ENCODE results near the gene NUTM2G.
"Not testable (repeated sequence)": the region's sequence is repeated elsewhere in the genome, so short reads cannot be mapped to it uniquely, and the experiment has no call there.

NUTM2G gene, protein sequence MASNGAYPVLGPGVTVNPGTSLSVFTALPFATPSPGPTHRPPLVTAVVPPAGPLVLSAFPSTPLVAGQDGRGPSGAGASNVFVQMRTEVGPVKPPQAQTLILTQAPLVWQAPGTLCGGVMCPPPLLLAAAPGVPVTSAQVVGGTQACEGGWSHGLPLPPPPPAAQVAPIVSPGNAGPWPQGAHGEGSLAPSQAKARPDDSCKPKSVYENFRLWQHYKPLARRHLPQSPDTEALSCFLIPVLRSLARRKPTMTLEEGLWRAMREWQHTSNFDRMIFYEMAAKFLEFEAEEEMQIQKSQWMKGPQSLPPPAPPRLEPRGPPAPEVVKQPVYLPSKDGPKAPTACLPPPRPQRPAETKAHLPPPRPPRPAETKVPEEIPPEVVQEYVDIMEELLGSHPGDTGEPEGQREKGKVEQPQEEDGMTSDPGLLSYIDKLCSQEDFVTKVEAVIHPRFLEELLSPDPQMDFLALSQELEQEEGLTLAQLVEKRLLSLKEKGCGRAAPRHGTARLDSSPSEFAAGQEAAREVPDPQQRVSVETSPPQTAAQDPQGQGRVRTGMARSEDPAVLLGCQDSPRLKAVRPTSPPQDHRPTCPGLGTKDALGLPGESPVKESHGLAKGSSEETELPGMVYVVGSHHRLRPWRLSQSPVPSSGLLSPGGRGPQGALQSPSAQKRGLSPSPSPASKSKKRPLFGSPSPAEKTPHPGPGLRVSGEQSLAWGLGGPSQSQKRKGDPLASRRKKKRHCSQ

DNA sequence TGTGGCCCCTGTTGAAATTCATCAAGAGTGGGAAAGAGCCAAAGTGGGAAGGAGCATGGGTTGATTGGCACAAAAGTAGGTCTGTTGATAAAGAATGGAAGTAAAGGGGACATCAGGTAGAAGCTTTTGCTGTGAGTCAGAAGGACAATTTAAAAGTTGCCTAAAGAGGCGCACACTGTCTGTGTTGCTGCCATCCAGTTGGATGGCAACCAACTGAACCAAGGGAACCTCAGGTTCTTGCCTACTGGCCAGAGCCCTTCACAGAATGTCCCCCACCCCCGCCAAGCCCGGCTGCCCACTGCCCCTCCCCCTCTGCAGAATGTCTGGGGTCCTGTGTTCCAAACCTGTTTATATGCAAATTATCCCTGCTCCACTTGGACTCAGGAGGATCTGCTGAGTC, at the start of gene NUTM2G:
TSS of gene NUTM2G (plus strand) at position 301 of the 400 bp plus-strand sequence. CDS start 182 bp downstream, outside the sequence.
- H3K36me3 ChIP-seq; H3K27me3 ChIP-seq (ENCODE audit: insufficient read depth, low read depth, severe bottlenecking); DNase-seq; H3K9me3 ChIP-seq (ENCODE audit: severe bottlenecking); H3K4me3 ChIP-seq (ENCODE audit: low read depth, low read length); H3K27ac ChIP-seq: not testable (repeated sequence)

DNA sequence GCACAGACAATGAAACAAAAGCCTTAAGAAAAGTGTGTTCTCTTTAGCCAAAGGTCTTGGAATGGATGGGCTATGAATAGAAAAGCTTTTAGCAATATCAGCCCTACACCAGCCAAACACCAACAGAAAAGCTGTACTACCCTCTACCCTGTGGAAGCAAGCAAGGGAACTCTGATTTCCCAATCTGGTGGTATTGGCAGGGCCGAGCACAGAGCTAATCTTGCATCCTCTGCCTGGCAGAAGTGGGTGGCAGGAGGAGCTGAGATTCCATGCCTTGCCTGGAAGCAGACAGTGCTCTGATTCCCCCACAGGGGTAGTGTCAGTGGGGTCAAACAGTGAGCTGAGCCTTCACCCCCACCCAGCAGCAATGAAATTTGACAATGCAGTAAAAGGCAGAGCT, 44.7 kb upstream of the NUTM2G start:
- DNase-seq, result no peak
- no peaks in the 10 kb centered on the region for H3K9me3 ChIP-seq (ENCODE audit: severe bottlenecking)
- H3K27ac ChIP-seq, result no peak overlapping the region
- no peaks in the 10 kb centered on the region for H3K36me3 ChIP-seq
- H3K27me3 ChIP-seq (ENCODE audit: insufficient read depth, low read depth, severe bottlenecking), result no peaks in the 10 kb centered on the region
- no peak overlapping the region for H3K4me3 ChIP-seq (ENCODE audit: low read depth, low read length)
- TF ChIP-seq, protein P1, sequence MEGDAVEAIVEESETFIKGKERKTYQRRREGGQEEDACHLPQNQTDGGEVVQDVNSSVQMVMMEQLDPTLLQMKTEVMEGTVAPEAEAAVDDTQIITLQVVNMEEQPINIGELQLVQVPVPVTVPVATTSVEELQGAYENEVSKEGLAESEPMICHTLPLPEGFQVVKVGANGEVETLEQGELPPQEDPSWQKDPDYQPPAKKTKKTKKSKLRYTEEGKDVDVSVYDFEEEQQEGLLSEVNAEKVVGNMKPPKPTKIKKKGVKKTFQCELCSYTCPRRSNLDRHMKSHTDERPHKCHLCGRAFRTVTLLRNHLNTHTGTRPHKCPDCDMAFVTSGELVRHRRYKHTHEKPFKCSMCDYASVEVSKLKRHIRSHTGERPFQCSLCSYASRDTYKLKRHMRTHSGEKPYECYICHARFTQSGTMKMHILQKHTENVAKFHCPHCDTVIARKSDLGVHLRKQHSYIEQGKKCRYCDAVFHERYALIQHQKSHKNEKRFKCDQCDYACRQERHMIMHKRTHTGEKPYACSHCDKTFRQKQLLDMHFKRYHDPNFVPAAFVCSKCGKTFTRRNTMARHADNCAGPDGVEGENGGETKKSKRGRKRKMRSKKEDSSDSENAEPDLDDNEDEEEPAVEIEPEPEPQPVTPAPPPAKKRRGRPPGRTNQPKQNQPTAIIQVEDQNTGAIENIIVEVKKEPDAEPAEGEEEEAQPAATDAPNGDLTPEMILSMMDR (IDR thresholded peaks at IDR 0.05; ENCODE audit: low read depth, low read length), result no peak

DNA sequence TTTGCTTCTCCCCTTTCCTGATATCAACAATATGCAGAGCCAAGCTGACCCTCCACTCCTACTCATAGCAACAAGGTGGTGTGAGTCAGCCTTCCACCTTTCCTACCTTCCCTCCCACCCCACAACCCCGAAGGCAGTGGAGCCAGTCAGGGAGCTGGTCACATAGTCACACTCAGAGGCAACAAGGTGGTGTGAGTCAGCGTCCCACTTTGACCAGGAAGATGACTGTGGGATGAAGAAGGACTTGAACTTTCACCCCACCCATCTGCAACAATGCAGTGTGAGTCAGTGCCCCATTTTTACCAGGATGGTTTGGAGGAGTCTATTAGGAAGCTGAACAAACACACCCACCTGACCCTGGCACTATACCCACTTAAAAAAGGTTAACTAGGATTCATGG, 44.2 kb upstream of the NUTM2G start:
- Histone ChIP-seq H3K27ac (no peak overlapping the region), H3K4me3 (ENCODE audit: low read depth, low read length) (no peak overlapping the region), H3K27me3 (ENCODE audit: insufficient read depth, low read depth, severe bottlenecking) (no peaks in the 10 kb centered on the region), H3K9me3 (ENCODE audit: severe bottlenecking) (no peaks in the 10 kb centered on the region), H3K36me3 (no peaks in the 10 kb centered on the region)
- no peak for DNase-seq
- TF ChIP-seq, protein P1 (IDR thresholded peaks at IDR 0.05; ENCODE audit: low read depth, low read length), result no peak

DNA sequence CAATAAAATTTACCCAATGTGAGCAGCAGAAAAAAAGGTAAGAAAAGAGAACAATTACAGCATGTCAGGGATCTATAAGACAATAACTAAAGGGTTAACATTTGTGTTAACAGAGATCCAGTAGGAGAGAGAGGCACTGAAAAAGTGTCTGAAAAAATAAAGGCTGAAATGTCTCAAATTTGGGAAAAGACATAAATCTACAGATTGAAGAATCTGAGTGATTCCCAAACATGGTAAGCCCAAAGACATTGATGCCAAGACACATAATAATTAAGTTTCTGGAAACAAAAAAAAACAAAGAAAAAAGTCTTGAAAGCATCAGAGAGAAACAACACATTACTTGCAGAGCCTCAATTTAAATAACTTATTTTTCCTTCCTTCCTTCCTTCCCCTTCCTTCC, 43.2 kb upstream of the NUTM2G start:
- no peak for DNase-seq
- peaks cover 4% of the 10 kb centered on the region; the same call in 1 of the 2 replicates for H3K36me3 ChIP-seq
- H3K27me3 ChIP-seq (ENCODE audit: insufficient read depth, low read depth, severe bottlenecking), result no peaks in the 10 kb centered on the region
- TF ChIP-seq, protein P1 (IDR thresholded peaks at IDR 0.05; ENCODE audit: low read depth, low read length), result no peak
- H3K9me3 ChIP-seq (ENCODE audit: severe bottlenecking), result no peaks in the 10 kb centered on the region
- H3K27ac ChIP-seq, result no peak overlapping the region
- no peak overlapping the region for H3K4me3 ChIP-seq (ENCODE audit: low read depth, low read length)

DNA sequence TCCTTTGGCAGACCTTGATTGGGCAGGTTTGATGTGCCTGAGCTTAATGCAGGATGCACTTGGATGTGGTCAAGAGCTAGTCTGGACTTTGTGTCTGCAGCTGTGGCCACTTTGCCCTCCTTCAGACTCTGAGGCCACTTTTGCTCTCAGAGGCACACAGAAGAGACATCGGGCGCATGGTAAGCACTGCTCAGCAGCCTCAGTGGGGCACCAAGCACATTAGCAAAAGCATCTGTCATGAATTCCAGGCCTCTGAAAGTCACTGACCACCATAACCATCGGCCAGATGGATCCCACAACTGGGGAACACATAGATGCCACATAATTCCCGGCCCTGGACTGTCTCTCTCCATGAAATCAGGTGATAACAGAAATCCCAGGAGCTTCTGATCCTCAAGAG, 40.1 kb upstream of the NUTM2G start:
- H3K4me3 ChIP-seq (ENCODE audit: low read depth, low read length), result no peak overlapping the region
- TF ChIP-seq, protein P1 (IDR thresholded peaks at IDR 0.05; ENCODE audit: low read depth, low read length), result no peak

DNA sequence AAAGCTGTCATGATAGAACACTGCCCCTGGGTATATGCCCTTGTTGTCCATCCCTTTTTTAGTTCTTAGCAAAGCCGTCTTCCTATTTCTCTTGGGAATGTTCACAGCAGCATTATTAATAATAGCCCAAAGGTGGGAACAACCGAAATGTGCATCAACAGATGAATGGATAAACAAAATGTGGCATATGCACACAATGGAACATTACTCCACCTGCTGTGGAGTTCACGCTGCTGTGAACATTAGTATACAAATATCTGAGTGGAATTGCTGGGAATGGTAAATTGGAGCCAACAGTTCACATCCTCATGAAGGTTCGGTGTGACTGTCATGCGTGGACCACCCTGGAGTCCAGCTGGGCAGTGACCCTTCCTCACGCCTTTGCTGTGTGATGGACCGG, 36.5 kb upstream of the NUTM2G start:
- peaks cover 56% of the 10 kb centered on the region for H3K36me3 ChIP-seq

More for the DNA sequence above, 40.1 kb upstream of the NUTM2G start:
- no peaks in the 10 kb centered on the region for H3K9me3 ChIP-seq (ENCODE audit: severe bottlenecking)
- DNase-seq, result no peak
- H3K36me3 ChIP-seq, result peaks cover 28% of the 10 kb centered on the region
- H3K27ac ChIP-seq, result no peak overlapping the region
- no peaks in the 10 kb centered on the region for H3K27me3 ChIP-seq (ENCODE audit: insufficient read depth, low read depth, severe bottlenecking)

DNA sequence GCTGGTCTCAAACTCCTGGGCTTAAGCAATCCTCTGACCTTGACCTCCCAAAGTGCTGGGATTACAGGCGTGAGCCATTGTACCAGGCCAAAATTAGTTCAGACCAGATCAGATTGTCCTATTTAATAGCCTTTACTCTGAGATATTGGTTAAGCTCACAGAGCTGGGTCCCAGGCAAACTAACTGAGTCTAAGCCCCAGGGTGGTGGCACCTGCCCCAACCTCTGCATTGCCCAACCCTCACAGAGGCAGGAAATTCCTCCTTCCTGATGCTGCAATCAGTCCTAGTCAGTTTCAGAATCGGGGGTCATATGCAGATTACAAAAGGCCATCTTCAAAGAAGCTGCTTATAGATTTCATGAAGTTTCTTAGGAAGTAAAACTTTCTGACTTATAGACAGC, 28.6 kb upstream of the NUTM2G start:
- H3K27ac ChIP-seq; H3K9me3 ChIP-seq (ENCODE audit: severe bottlenecking): not testable (repeated sequence)

More for the DNA sequence above, 36.5 kb upstream of the NUTM2G start:
- H3K27ac ChIP-seq, result no peak overlapping the region
- no peaks in the 10 kb centered on the region for H3K27me3 ChIP-seq (ENCODE audit: insufficient read depth, low read depth, severe bottlenecking)
- TF ChIP-seq, protein P1 (IDR thresholded peaks at IDR 0.05; ENCODE audit: low read depth, low read length), result no peak
- no peaks in the 10 kb centered on the region for H3K9me3 ChIP-seq (ENCODE audit: severe bottlenecking)
- no peak overlapping the region for H3K4me3 ChIP-seq (ENCODE audit: low read depth, low read length)
- no peak for DNase-seq

DNA sequence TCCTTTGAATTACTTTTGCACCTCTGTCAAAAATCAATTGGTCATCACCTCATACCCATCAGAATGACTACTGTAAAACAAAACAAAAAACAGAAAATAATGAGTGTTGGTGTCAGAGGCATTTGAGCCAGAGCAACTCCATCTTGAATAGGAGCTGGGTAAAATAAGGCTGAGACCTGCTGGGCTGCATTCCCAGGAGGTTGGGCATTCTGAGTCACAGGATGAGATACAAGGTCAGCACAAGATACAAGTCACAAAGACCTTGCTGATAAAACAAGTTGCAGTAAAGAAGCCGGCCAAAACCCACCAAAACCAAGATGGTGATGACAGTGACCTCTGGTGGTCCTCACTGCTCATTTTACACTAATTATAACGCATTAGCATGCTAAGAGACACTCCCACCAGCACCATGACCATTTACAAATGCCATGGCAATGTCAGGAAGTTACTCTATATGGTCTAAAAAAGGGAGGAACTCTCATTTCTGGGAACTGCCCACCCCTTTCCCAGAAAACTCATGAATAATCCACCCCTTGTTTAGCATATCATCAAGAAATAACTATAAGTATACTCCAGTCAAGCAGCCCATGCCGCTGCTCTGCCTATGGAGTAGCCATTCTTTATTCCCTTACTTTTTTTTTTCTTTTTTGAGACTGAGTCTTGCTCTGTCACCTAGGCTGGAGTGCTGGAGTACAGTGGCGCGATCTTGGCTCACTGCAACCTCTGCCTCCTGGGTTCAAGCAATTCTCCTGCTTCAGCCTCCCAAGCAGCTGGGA, 23.5 kb upstream of the NUTM2G start:
- not testable (repeated sequence) for H3K27me3 ChIP-seq (ENCODE audit: insufficient read depth, low read depth, severe bottlenecking); H3K4me3 ChIP-seq (ENCODE audit: low read depth, low read length); DNase-seq; H3K36me3 ChIP-seq; H3K27ac ChIP-seq; H3K9me3 ChIP-seq (ENCODE audit: severe bottlenecking)

More for the DNA sequence above, 28.6 kb upstream of the NUTM2G start:
- peaks cover 20% of the 10 kb centered on the region for H3K36me3 ChIP-seq
- not testable (repeated sequence) for DNase-seq; H3K4me3 ChIP-seq (ENCODE audit: low read depth, low read length); H3K27me3 ChIP-seq (ENCODE audit: insufficient read depth, low read depth, severe bottlenecking)

Data from WERI-Rb-1 (cell line).